ENCODE data around the gene SOWAHC.

SOWAHC gene

GRCh38 chr2:109648041-109648527, 33.9 kb downstream of the SOWAHC start:
- no peak for DNase-seq

DNA sequence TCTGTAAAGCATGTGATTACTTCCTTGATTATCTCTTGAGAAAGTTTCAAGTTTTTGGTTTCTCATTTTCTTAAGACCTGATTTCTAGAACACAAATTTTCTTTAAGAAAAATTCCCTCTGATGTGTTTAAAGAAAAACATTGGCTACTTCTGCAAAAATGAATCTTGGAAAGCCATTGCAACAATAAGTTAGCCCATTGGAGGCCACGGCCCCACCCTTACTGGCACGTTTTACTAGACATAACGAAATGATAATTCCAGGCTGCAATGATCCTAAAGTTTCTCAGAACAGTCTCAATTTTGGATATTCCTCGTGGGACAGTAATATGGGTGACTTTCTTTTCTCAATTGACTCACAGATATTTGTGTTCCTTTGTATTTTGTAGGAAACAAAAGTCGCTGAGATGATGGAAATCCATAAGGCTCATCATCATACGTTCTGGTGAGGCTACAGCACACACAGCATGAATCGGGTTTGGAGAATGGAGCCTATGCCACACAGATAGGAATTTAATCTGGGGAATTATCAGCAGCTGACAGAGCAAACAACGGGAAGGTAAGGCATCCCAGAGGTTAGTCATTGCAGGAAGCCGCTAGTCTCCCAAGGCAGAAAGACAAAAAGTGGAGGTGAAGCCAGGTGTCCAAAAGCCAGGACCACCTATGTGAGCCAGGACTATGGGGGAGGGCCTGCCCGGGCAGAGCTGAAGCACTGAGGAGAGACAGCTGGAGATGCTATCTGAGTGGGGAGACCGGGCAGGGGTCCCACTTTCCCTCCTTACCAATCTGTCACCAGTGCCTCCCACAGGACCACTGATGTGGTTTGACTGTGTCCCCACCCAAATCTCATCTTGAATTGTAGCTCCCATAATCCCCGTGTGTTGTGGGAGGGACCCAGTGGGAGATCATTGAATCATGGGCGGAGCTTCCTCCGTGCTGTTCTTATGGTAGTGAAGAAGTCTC, 35.9 kb downstream of the SOWAHC start:
- DNase-seq, result no peak

GRCh38 chr2:109654326-109655050, 40.3 kb downstream of the SOWAHC start:
- no peak for DNase-seq

- no peak for DNase-seq
Measured at GRCh38 chr2:109655287-109655686, 41.1 kb downstream of the SOWAHC start.

- no peak for DNase-seq
Measured at GRCh38 chr2:109659396-109660045, 45.4 kb downstream of the SOWAHC start.

- no peak for DNase-seq
Measured at GRCh38 chr2:109660046-109660860, 46.1 kb downstream of the SOWAHC start.

DNA sequence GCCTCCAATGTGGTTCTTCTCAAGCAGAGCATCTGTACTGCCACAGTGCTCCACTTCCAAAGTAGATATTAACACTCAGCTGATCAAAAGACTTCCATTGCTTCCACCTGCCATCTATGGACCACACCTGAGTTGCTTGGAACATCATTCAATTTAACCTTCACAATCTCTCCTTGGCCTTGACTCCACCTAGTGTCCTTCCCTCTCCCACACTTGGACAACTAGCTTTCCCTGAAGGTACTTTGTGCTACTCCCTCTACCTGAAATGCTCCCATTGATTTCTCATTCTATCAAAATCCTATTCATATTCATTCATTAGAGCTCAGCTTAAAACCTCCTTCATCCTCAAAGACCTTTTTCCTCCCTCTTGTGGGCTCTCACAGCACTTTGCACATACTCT, 48.7 kb downstream of the SOWAHC start:
- no peak for DNase-seq

GRCh38 chr2:109663721-109664120, 49.6 kb downstream of the SOWAHC start:
- DNase-seq, result no peak

DNA sequence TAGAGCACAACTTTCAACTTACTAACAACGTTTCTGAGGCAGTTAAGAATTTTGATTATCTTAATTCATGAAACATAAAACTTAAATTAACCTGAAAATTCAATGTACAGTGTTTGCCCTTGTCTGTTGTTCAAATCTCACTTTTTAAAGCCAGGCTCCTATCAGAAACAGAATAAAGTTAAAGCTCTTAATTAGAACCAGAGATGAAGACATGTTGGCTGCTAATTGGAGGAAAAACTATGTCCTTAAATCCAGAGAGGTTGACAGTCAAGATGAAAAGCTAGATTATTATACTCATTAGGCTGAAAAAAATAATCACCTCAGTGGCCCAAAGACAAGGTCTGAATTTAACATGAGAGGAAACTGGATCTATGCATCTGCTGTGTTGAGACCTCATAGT, 52.3 kb downstream of the SOWAHC start:
- no peak for DNase-seq
